NCI-H524 (cell line): ENCODE results near the gene AMN1.
"Not testable (repeated sequence)": the region's sequence is repeated elsewhere in the genome, so short reads cannot be mapped to it uniquely, and the experiment has no call there.

ENCODE experiments used
- DNase-seq, 2 experiments: peaks; one replicate each; lab custom pipeline; 2025; lab: John Stamatoyannopoulos, UW

The AMN1 gene

GRCh38 chr12:31728917-31729640 lies at the start of gene AMN1:
AMN1 (minus strand) TSS chr12:31729021; CDS start chr12:31729008, 13 bp downstream.
- peak; percentile 99 for DNase-seq

DNA sequence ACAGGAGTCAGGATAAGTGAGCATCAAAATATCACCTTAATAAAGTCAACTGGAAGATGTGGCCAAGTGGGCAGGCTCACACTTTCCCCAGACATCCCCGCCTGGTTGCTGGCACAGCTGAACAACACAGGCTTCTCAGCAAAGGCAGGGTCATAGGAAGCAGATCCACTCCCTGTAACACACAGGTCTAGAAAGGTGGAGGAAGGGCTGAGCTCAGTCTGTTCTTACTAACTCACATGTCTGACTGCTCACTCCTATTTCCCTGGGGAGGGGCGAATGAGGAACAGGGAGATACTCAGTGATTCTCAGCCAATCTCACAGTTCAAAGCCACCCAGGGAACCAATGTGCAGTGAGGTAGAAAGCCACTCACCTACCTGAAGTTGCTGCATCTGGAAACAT lies 45.0 kb upstream of the AMN1 start:
- DNase-seq = no peak

- no peak for DNase-seq
Measured at GRCh38 chr12:31773223-31773750, 44.5 kb upstream of the AMN1 start.

GRCh38 chr12:31772685-31773222 lies 43.9 kb upstream of the AMN1 start:
- no peak for DNase-seq

DNA sequence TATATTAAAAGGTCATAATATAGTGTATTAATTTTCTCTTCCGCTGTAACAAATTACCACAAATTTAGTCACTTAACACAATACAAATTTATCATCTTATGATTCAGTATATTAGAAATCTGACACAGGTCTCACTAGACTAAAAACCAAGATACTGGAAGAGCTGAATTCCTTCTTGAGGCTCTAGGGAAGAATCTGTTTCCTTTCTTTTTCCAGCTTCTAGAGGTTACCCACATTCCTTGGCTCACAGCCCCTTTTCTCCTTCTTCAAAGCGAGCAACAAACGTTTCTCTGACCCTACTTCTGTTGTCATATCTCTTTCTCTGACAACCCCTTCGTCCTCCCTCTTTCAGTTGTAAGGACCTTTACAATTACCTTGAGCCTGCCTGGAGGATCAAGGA lies 43.4 kb upstream of the AMN1 start:
- DNase-seq = no peak

- peak in 1 of 2 experiments; percentile 10 for DNase-seq
Measured at GRCh38 chr12:31768046-31768445, 39.2 kb upstream of the AMN1 start.

DNA sequence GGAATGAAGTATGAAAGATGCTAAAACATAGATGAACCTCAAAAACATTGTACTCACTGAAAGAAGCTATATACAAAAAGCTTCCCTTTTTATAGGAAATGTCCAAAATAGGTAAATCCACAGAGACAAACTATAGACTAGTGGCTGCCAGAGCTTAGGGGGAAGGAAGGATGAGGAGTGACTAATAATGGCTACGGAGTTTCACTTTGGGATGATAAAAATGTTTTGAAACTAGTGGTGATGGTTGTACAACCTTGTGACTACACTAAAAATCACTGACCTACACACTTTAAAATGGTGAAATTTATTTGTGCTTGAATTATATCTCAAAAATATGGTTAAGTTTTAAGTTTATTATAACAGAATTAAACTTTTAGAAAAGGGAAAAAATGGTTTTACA lies 37.1 kb upstream of the AMN1 start:
- DNase-seq = no peak

DNA sequence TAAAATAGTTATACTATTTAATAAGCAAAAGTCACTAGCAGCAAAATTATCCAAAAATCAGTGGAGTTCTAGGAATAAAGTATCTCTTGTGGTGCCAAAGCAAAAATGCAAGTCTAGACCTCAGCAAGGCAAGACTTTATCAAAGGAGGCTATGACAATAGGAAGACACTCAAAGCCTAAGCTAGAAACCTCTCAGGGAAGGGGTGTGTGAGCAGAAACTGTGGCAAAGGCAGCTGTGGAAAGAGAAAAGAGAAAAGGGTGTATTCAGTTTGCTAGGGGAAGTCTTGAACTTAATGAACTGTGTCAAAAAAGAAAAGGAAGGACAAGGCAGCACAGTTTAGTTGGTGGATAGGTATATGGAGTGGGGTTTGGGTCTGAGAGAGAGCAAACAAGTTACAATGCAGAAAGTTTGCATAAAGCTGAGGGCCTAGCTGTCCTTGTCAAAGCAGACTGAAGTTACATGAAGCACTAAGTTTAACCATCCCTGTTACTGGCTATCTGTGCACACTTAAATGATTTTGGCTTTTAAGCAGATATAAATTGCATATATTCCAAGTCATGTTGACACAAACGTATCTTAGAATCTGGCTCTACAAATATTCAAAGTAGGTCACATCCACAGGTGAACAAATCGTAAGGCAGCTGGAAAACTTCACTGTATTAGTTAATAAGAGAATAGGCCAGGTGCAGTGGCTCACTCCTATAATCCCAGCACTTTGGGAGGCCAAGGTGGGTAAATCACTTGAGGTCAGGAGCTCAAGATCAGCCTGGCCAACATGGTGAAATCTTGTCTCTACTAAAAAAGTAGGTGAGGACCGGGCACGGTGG lies 31.0 kb upstream of the AMN1 start:
- DNase-seq = no peak

DNA sequence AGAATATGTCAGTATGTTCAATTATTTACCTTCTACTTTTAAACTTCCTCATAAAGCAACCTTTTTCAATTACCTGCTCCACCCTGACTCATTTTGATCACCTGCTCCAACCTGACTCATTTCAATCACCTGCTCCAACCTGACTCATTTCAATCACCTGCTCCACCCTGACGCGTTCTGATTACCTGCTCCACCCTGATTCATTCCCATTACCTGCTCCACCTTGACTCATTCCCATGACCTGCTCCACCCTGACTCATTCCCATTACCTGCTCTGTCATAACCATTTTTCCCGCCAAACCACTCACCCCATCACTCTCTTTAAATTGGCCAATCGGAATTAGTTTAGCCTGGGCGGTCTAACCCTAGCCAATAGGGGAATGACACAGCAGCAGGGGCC lies 29.5 kb upstream of the AMN1 start:
- DNase-seq = not testable (repeated sequence)

GRCh38 chr12:31756977-31757420 lies 28.2 kb upstream of the AMN1 start:
- no peak for DNase-seq

- DNase-seq = no peak
Measured at GRCh38 chr12:31752450-31752849, 23.6 kb upstream of the AMN1 start.

GRCh38 chr12:31751085-31751484 lies 22.3 kb upstream of the AMN1 start:
- no peak for DNase-seq

DNA sequence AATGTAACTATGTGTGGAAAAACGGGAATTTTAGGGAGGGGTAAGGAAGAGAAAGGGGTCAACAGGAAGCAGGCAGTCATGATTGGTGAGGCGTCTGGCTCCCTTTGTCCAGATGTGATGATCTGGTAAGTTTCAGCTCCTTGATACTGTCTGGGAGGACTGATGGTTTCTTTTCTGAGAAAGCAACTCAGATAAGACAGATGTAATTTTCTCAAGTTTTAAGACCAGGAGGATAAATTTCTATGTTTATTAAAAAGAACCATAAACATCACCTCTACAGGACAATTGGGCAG lies 21.9 kb upstream of the AMN1 start:
- no peak for DNase-seq

DNA sequence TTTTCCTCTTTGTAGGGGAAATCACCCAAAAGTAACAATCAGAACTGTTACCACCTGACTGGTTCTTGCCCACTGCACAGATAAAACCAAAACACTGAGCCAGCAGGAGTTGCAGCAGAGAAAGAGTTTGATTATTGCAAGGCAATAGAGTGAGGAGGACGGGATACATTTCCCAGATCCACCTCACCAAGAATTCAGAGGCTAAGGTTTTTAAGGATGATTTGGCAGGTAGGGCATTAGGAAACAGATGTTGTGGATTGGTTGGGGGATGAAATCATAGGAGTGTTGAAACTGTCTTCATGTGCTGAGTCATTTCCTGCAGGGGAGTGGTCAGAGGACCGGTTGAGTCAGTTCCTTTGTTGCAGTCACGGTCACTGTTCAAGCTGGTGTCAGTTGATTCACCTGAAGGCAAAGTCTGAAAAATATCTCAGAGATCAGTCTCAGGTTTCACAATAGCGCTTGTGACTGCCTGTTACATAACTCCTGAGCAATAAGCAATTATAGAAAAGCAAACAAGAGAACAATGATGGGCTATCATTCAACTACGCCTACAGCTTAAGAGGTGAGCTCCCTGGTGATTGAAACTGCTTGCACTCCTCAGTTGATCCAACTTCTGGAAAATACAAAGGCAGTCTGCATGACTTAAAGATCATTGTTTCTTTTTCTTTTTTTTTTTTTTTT lies 20.3 kb upstream of the AMN1 start:
- DNase-seq = peak in 1 of 2 experiments; percentile 12

GRCh38 chr12:31745242-31745641 lies 16.4 kb upstream of the AMN1 start:
- DNase-seq = no peak

DNA sequence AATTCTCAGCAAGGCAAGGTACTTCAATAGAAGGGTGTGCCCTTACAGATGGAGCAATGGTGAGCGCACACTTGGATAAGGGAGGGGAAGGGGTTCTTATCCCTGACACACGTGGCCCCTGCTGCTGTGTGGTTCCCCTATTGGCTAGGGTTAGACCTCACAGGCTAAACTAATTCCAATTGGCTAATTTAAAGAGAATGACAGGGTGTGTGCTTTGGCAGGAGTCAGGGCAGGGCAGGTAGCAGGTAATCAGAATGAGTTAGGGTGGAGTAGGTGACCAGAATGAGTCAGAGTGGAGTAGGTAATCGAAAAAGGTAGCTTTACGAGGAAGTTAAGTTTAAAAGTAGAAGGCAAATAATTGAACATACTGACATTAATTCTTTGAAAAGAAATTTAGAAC lies 15.5 kb upstream of the AMN1 start:
- DNase-seq = not testable (repeated sequence)

GRCh38 chr12:31742891-31743290 lies 14.1 kb upstream of the AMN1 start:
- DNase-seq = no peak

GRCh38 chr12:31740628-31741027 lies 11.8 kb upstream of the AMN1 start:
- DNase-seq = no peak

DNA sequence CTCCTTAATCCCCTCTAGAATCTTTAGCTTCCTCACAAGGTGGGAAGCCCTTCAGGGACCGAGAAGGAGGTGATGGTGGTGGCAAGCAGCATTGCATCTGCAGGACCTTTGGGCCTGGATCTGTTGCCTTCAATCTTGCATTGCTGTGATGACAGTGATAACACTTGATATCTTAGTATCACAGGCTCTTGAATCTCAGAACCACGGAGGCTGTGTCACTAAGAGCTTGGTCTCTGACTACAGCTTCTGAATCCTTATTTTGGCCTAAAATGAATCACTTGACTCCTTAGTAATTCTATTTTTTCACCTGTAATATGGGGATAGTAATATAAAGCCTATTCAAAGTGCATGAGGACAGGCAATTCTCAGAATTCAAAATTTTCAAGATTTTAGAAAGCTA lies 8.9 kb upstream of the AMN1 start:
- DNase-seq = no peak

GRCh38 chr12:31737345-31737744 lies 8.5 kb upstream of the AMN1 start:
- no peak for DNase-seq

DNA sequence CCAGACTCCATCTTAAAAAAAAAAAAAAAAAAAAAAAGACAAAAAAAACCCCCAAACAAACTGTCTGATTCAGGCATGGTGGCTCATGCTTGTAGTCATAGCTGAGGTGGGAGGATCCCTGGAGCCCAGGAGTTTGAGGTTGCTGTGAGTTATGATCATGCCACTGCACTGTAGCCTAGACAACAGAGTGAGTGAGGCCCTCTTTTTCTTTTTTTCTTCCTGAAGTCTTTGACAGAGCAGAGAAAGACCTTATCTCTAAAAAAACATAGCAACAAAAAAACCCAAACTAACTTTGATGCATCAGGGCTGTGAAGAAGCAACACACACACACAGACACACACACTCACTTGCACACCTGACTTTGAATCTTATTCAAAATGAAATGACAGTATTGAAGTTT lies 7.7 kb upstream of the AMN1 start:
- no peak for DNase-seq
